T follicular helper cell (primary cell): ENCODE measurements around the gene DLL4.
"Not testable (repeated sequence)": the region's sequence is repeated elsewhere in the genome, so short reads cannot be mapped to it uniquely, and the experiment has no call there.

Experiments used
- DNase-seq: peaks from one replicate; pipeline ENCODE4 v3.0.0-alpha.2; 2020; ENCODE audit warnings: low read depth

DLL4 gene

GRCh38 chr15:40958723-40959122 lies 29.6 kb downstream of the DLL4 start:
- no peak for DNase-seq

GRCh38 chr15:40959331-40960141 lies 30.4 kb downstream of the DLL4 start:
- DNase-seq = no peak

- DNase-seq = no peak
These were observed 31.2 kb downstream of the DLL4 start for GRCh38 chr15:40960151-40960885.

- no peak for DNase-seq
These were observed 31.8 kb downstream of the DLL4 start for GRCh38 chr15:40960925-40961324.

GRCh38 chr15:40961740-40962139 lies 32.6 kb downstream of the DLL4 start:
- DNase-seq = not testable (repeated sequence)

- DNase-seq = not testable (repeated sequence)
These were observed 33.2 kb downstream of the DLL4 start for GRCh38 chr15:40962317-40962716.

GRCh38 chr15:40963201-40963600 lies 34.1 kb downstream of the DLL4 start:
- no peak for DNase-seq

GRCh38 chr15:40964006-40964405 lies 34.9 kb downstream of the DLL4 start:
- DNase-seq = no peak

GRCh38 chr15:40964634-40965033 lies 35.5 kb downstream of the DLL4 start:
- no peak for DNase-seq

GRCh38 chr15:40968290-40969085 lies 39.3 kb downstream of the DLL4 start:
- no peak for DNase-seq

- no peak for DNase-seq
These were observed 40.2 kb downstream of the DLL4 start for GRCh38 chr15:40969363-40969762.

GRCh38 chr15:40974879-40975278 lies 45.7 kb downstream of the DLL4 start:
- no peak for DNase-seq

- DNase-seq = no peak
These were observed 47.7 kb downstream of the DLL4 start for GRCh38 chr15:40976819-40977218.

- DNase-seq = no peak
These were observed 49.0 kb downstream of the DLL4 start for GRCh38 chr15:40978141-40978540.

GRCh38 chr15:40978562-40978961 lies 49.4 kb downstream of the DLL4 start:
- no peak for DNase-seq

GRCh38 chr15:40981186-40981585 lies 52.0 kb downstream of the DLL4 start:
- DNase-seq = no peak

GRCh38 chr15:40982855-40983254 lies 53.7 kb downstream of the DLL4 start:
- DNase-seq = no peak

- no peak for DNase-seq
These were observed 55.3 kb downstream of the DLL4 start for GRCh38 chr15:40984406-40984805.

GRCh38 chr15:40984964-40985363 lies 55.8 kb downstream of the DLL4 start:
- no peak for DNase-seq

GRCh38 chr15:40985541-40986330 lies 56.6 kb downstream of the DLL4 start:
- no peak for DNase-seq

- no peak for DNase-seq
These were observed 57.7 kb downstream of the DLL4 start for GRCh38 chr15:40986820-40987219.

- DNase-seq = no peak
These were observed 59.0 kb downstream of the DLL4 start for GRCh38 chr15:40988156-40988555.
